HepG2 (cell line): ENCODE results near the gene PMVK. TPM values are rescaled to one million over a fixed set of nuclear protein-coding genes. Genes with fewer than 3 reads are reported as not detected.
A peak's percentile ranks its signal among the peaks of the same experiment; 100 is the strongest.

Source experiments
- ATAC-seq: fragments of 200-7000 bp; cut with Tn5 transposase; 3 replicates; pipeline ENCODE4 v1.9.1; 2020; ENCODE audit warnings: mild to moderate bottlenecking, moderate library complexity
- BruUV-seq: library from RNA; stranded (reverse); fragments of 400-500 nt; replicated peaks from 2 replicates; lab custom pipeline; 2021; lab: Mats Ljungman, UMichigan
- CTCF ChIA-PET: fragments of 300-600 bp; formaldehyde crosslinking; extraction: SDS; loops from one replicate; lab custom pipeline; 2021; ENCODE audit warnings: low total read pairs, inconsistent platforms, low intra/inter-chr PET ratio; lab: Yijun Ruan, JAX
- POLR2A ChIA-PET: fragments of 350-600 bp; sonication (Branson Sonifier 250); formaldehyde crosslinking; loops from one replicate; lab custom pipeline; 2020; ENCODE audit warnings: antibody characterized with exemption, inconsistent platforms; lab: Yijun Ruan, JAX
- DNase-seq: peaks from one replicate; pipeline ENCODE4 v3.0.0-alpha.2; 2015; ENCODE audit warnings: low spot score
- FAIRE-seq: peaks from 3 replicates; lab custom pipeline; 2011; peaks lifted over from hg19 to GRCh38; lab: Jason Lieb, UNC
- H2AFZ ChIP-seq: one replicate; pipeline ENCODE4 v1.6.1; 2011; ENCODE audit warnings: low read length, inconsistent platforms
- H3K27ac ChIP-seq: fragments of 300-600 bp; 3 replicates; pipeline ENCODE4 v1.8.0; 2011; ENCODE audit warnings: mixed run types, mild to moderate bottlenecking, mixed read lengths, low read length, inconsistent platforms; ENCODE audit not compliant: insufficient read depth; ENCODE audit errors: extremely low read length
- H3K27me3 ChIP-seq, 2 experiments: fragments of 200-600 bp in 1 of 2; 2 replicates in 1 of 2; 3 replicates in 1 of 2; pipeline versions ENCODE4 v1.6.0 to v1.8.0; 2011; ENCODE audit warnings: low read length in 2 of 2, mild to moderate bottlenecking in 2 of 2, moderate library complexity in 2 of 2, inconsistent platforms in 1 of 2; ENCODE audit not compliant: insufficient read depth in 2 of 2, control insufficient read depth in 1 of 2
- H3K36me3 ChIP-seq, 2 experiments: fragments of 200-600 bp in 1 of 2; replicated peaks in 1 of 2; 2 replicates in 1 of 2; 3 replicates in 1 of 2; pipeline versions ENCODE4 v1.5.1 to v1.8.0; 2011; ENCODE audit warnings: low read length in 2 of 2, inconsistent platforms in 1 of 2; ENCODE audit not compliant: insufficient read depth in 2 of 2, control insufficient read depth in 1 of 2
- H3K4me1 ChIP-seq: 2 replicates; pipeline ENCODE4 v1.5.1; 2012; ENCODE audit warnings: low read length, inconsistent platforms; ENCODE audit not compliant: insufficient read depth
- H3K4me2 ChIP-seq: 2 replicates; pipeline ENCODE4 v1.6.0; 2011; ENCODE audit warnings: low read depth, low read length, inconsistent platforms
- H3K4me3 ChIP-seq, 3 experiments: fragments of 200-600 bp in 1 of 3; sonication (generic), shearing (Covaris generic) in 1 of 3; replicated peaks in 1 of 3; 2 replicates each; pipeline ENCODE4 v1.5.1; 2011 to 2016; ENCODE audit warnings: low read length in 3 of 3, inconsistent platforms in 2 of 3, low read depth in 2 of 3, mild to moderate bottlenecking in 2 of 3, control low read depth in 1 of 3, mixed read lengths in 1 of 3; ENCODE audit not compliant: insufficient read depth in 1 of 3
- H3K79me2 ChIP-seq: one replicate; pipeline ENCODE4 v1.6.1; 2011; ENCODE audit warnings: low read length, inconsistent platforms; ENCODE audit not compliant: insufficient read depth
- H3K9ac ChIP-seq: 2 replicates; pipeline ENCODE4 v1.6.0; 2011; ENCODE audit warnings: mild to moderate bottlenecking, low read depth, low read length, inconsistent platforms; ENCODE audit not compliant: insufficient read depth
- H3K9me3 ChIP-seq: 2 replicates; pipeline ENCODE4 v1.5.1; 2012; ENCODE audit warnings: mild to moderate bottlenecking, low read length
- H4K20me1 ChIP-seq: 2 replicates; pipeline ENCODE4 v1.6.0; 2011; ENCODE audit warnings: inconsistent platforms, mild to moderate bottlenecking, low read length, moderate library complexity; ENCODE audit not compliant: insufficient read depth
- ARNT ChIP-seq: fragments of 450-650 bp; IDR thresholded peaks from 2 replicates; pipeline ENCODE4 v1.6.1; 2017
- FOSL2 ChIP-seq: sonication (generic); formaldehyde crosslinking; IDR thresholded peaks from 2 replicates; pipeline ENCODE4 v1.4.0; 2020; ENCODE audit warnings: missing genetic modification reagents
- HDAC1 ChIP-seq: sonication (generic); formaldehyde crosslinking; IDR thresholded peaks from 2 replicates; pipeline ENCODE4 v1.5.1; 2020; ENCODE audit warnings: mild to moderate bottlenecking, missing genetic modification reagents
- RBM22 ChIP-seq: fragments of 200-400 bp; formaldehyde crosslinking; optimal IDR thresholded peaks from 2 replicates; pipeline ENCODE3; 2017; ENCODE audit warnings: mild to moderate bottlenecking, low read length, moderate library complexity
- RFX3 ChIP-seq: IDR thresholded peaks from 2 replicates; pipeline ENCODE4 v1.6.1; 2016; ENCODE audit warnings: missing biosample characterization, missing genetic modification reagents
- RFX5 ChIP-seq: IDR thresholded peaks from 2 replicates; pipeline ENCODE4 v1.6.1; 2011; ENCODE audit warnings: low read depth, low read length, improper control_type of control experiment
- TEAD3 ChIP-seq: optimal IDR thresholded peaks from 2 replicates; pipeline ENCODE3; 2016; ENCODE audit warnings: borderline replicate concordance
- U2AF2 ChIP-seq: fragments of 200-400 bp; formaldehyde crosslinking; IDR thresholded peaks from 2 replicates; pipeline ENCODE4 v1.6.1; 2017; ENCODE audit warnings: low read depth, mild to moderate bottlenecking, low read length
- ZBTB7B ChIP-seq: sonication (generic); formaldehyde crosslinking; IDR thresholded peaks from 2 replicates; pipeline ENCODE4 v1.4.0; 2020; ENCODE audit warnings: missing genetic modification reagents
- ZMYM2 ChIP-seq: sonication (generic); formaldehyde crosslinking; IDR thresholded peaks from 2 replicates; pipeline ENCODE4 v1.8.0; 2022; ENCODE audit warnings: mild to moderate bottlenecking, missing genetic modification reagents
- ZNF350 ChIP-seq: sonication (generic); formaldehyde crosslinking; IDR thresholded peaks from 2 replicates; pipeline ENCODE4 v1.4.0; 2020; ENCODE audit warnings: mild to moderate bottlenecking, low read depth, missing genetic modification reagents, borderline replicate concordance
- ZNF496 ChIP-seq: sonication (generic); formaldehyde crosslinking; IDR thresholded peaks from 2 replicates; pipeline ENCODE4 v1.8.1; 2023; ENCODE audit warnings: mild to moderate bottlenecking, moderate library complexity, missing genetic modification reagents; ENCODE audit not compliant: insufficient replicate concordance
- ZNF687 ChIP-seq: sonication (generic); formaldehyde crosslinking; IDR thresholded peaks from 2 replicates; pipeline ENCODE4 v1.5.1; 2020; ENCODE audit warnings: mild to moderate bottlenecking, missing genetic modification reagents, moderate library complexity
- ZNF713 ChIP-seq: sonication (generic); formaldehyde crosslinking; IDR thresholded peaks from 2 replicates; pipeline ENCODE4 v1.4.0; 2020; ENCODE audit warnings: mild to moderate bottlenecking, missing genetic modification reagents
- ZNF891 ChIP-seq: sonication (generic); formaldehyde crosslinking; IDR thresholded peaks from 2 replicates; pipeline ENCODE4 v1.5.0; 2020; ENCODE audit warnings: mild to moderate bottlenecking, missing genetic modification reagents
- WGBS: methylation state at CpG from one replicate; pipeline ENCODE4 v1.1.6; 2017; ENCODE audit warnings: low lambda C conversion rate; 5-methylcytosine and 5-hydroxymethylcytosine counted together
- in situ Hi-C: cut with HindIII; loops from 2 replicates; pipeline ENCODE4 v1.10.0; 2017; ENCODE audit warnings: low pct_unique_long_range_greater_than_20kb; ENCODE audit not compliant: extremely low pct_ligation_motif_present
- intact Hi-C: fragments of 100-400 bp; cut with micrococcal nuclease; formaldehyde crosslinking; loops from one replicate; pipeline ENCODE4 v1.10.0; 2022; ENCODE audit not compliant: unreplicated experiment
- polyA plus RNA-seq, 8 experiments: library from polyadenylated mRNA; depleted of rRNA in 3 of 8; stranded (reverse) in 7 of 8; unstranded in 1 of 8; fragments of >200 nt; fragmentation: Illumina TruSeq in 4 of 8; extraction: Trizol in 4 of 8; gene quantifications; 2 replicates each; pipeline versions ENCODE4 v1.2.1 to v1.2.3, GENCODE V29; 2011 to 2016; ENCODE audit warnings: low read depth in 4 of 8, missing spikeins in 1 of 8, mixed read lengths in 1 of 8; ENCODE audit not compliant: insufficient read depth in 1 of 8
- total RNA-seq, 5 experiments: library from RNA; depleted of rRNA; stranded (reverse); fragments of >200 nt; fragmentation: Illumina TruSeq; extraction: Trizol; gene quantifications; 2 replicates each; pipeline ENCODE4 v1.2.3, GENCODE V29; 2016; ENCODE audit warnings: low read depth in 1 of 5
- TF ChIP-seq, protein P1 (sequence below): sonication (generic); formaldehyde crosslinking; IDR thresholded peaks from 2 replicates; pipeline ENCODE4 v1.5.0; 2020; ENCODE audit warnings: missing genetic modification reagents
- TF ChIP-seq, protein P2 (sequence below): sonication (generic); formaldehyde crosslinking; IDR thresholded peaks from 2 replicates; pipeline ENCODE4 v1.5.1; 2020; ENCODE audit warnings: mild to moderate bottlenecking, missing genetic modification reagents, moderate library complexity

PMVK gene
- total and polyA plus RNA-seq, 2 of the 13 experiments (the other 11 are each of a cell fraction or from before 2014, with no cell fraction given) = 3.9 to 12.6 TPM

DNA sequence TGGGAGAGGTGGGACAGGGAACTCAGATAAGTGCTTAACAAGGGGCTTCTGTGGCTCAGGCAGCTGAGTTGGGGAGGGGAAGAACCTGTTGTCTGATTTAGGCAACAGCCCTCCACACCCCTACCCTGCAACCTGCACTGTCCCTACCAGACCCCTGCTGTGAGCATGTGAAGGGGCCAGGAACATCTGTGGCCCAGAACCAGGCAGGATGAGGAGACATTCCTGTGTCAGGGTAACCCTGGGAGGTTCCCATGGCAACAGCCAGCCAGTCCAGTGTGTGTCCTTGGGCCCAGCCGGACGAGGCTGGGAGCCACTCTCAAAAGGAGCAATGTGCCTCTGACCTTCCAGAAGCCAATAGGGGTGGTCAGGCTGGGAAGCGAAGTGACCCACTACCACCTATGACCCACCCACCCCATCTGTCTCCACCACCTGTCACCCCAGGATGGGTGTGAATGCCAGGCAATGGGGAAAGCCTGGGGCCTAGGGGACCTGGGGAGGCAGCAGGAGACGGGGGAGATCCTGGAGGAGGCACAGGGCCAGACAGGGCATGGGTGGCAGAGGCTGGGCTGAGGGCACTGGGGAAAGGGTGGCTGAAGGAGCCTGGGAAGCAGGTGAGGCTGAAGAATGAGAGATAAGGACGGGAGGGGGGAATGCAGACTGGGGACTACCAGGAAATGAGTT is 5.0 kb upstream of the PMVK start:
- FAIRE-seq = peak; percentile 84
- H3K27ac ChIP-seq = peak overlapping the region; percentile 50
- no TSS peak for BruUV-seq
- peak; percentile 68 for ATAC-seq
- peaks cover 87% of the 10 kb centered on the region for H3K4me1 ChIP-seq
- H3K4me2 ChIP-seq = peak overlapping the region; percentile 41
- WGBS = 37% methylated on average over 3 of the region's 5 CpGs
- CTCF ChIA-PET = no interaction called here
- POLR2A ChIA-PET = interaction anchor here (1.2 to 2.7 kb wide), 4 partner anchors 10 to 32 kb away, joined by 3 to 14 read pairs (median 4); partner anchors contain the start of genes CKS1B, PBXIP1 and PYGO2
- in situ Hi-C loops = no loop called here
- 0 out of 2 replicates have a peak overlapping the region, but pooled peaks have one; percentile 28 for H3K9ac ChIP-seq
- H2AFZ ChIP-seq = no peak overlapping the region
- peak; percentile 81 for DNase-seq
- H3K79me2 ChIP-seq = no peaks in the 10 kb centered on the region
- H4K20me1 ChIP-seq = no peaks in the 10 kb centered on the region
- H3K36me3 ChIP-seq = no peaks in the 10 kb centered on the region; a peak in 1 of 5 replicates
- no peaks in the 10 kb centered on the region for H3K9me3 ChIP-seq
- no peak overlapping the region; a peak in 1 of 6 replicates for H3K4me3 ChIP-seq
- intact Hi-C loops = no loop called here
- H3K27me3 ChIP-seq = no peaks in the 10 kb centered on the region
- TF ChIP-seq U2AF2 = peak; percentile 97
- TF ChIP-seq HDAC1 (CRISPR knock-in tag) = 0 out of 2 replicates have a peak, but pooled peaks have one; percentile 20
- TF ChIP-seq ZBTB7B (CRISPR knock-in tag) = no peak
- TF ChIP-seq, protein P1, sequence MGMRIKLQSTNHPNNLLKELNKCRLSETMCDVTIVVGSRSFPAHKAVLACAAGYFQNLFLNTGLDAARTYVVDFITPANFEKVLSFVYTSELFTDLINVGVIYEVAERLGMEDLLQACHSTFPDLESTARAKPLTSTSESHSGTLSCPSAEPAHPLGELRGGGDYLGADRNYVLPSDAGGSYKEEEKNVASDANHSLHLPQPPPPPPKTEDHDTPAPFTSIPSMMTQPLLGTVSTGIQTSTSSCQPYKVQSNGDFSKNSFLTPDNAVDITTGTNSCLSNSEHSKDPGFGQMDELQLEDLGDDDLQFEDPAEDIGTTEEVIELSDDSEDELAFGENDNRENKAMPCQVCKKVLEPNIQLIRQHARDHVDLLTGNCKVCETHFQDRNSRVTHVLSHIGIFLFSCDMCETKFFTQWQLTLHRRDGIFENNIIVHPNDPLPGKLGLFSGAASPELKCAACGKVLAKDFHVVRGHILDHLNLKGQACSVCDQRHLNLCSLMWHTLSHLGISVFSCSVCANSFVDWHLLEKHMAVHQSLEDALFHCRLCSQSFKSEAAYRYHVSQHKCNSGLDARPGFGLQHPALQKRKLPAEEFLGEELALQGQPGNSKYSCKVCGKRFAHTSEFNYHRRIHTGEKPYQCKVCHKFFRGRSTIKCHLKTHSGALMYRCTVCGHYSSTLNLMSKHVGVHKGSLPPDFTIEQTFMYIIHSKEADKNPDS (CRISPR knock-in tag) = no peak
- TF ChIP-seq, protein P2, sequence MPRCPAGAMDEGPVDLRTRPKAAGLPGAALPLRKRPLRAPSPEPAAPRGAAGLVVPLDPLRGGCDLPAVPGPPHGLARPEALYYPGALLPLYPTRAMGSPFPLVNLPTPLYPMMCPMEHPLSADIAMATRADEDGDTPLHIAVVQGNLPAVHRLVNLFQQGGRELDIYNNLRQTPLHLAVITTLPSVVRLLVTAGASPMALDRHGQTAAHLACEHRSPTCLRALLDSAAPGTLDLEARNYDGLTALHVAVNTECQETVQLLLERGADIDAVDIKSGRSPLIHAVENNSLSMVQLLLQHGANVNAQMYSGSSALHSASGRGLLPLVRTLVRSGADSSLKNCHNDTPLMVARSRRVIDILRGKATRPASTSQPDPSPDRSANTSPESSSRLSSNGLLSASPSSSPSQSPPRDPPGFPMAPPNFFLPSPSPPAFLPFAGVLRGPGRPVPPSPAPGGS (CRISPR knock-in tag) = no peak
- peak; percentile 98 for TF ChIP-seq RFX3 (CRISPR knock-in tag)
- TF ChIP-seq ZNF350 (CRISPR knock-in tag) = 0 out of 2 replicates have a peak, but pooled peaks have one; percentile 29
- TF ChIP-seq ZMYM2 = no peak
- peak; percentile 86 for TF ChIP-seq TEAD3 (CRISPR knock-in tag)
- TF ChIP-seq ZNF687 (CRISPR knock-in tag) = peak; percentile 65
- TF ChIP-seq RFX5 = peak; percentile 57; the same call in 1 of the 2 replicates
- 0 out of 2 replicates have a peak, but pooled peaks have one; percentile 66 for TF ChIP-seq ZNF713
- 0 out of 2 replicates have a peak, but pooled peaks have one; percentile 44 for TF ChIP-seq ZNF891 (CRISPR knock-in tag)
- no peak for TF ChIP-seq ZNF496 (CRISPR knock-in tag)
- peak; percentile 99 for TF ChIP-seq RBM22
- TF ChIP-seq FOSL2 (CRISPR knock-in tag) = 0 out of 2 replicates have a peak, but pooled peaks have one; percentile 6
- TF ChIP-seq ARNT = no peak
